Measurements from ENCODE around the gene DDX41.
A peak's percentile ranks its signal among the peaks of the same experiment; 100 is the strongest.
"Not testable (repeated sequence)": the region's sequence is repeated elsewhere in the genome, so short reads cannot be mapped to it uniquely, and the experiment has no call there.

Gene DDX41

DNA sequence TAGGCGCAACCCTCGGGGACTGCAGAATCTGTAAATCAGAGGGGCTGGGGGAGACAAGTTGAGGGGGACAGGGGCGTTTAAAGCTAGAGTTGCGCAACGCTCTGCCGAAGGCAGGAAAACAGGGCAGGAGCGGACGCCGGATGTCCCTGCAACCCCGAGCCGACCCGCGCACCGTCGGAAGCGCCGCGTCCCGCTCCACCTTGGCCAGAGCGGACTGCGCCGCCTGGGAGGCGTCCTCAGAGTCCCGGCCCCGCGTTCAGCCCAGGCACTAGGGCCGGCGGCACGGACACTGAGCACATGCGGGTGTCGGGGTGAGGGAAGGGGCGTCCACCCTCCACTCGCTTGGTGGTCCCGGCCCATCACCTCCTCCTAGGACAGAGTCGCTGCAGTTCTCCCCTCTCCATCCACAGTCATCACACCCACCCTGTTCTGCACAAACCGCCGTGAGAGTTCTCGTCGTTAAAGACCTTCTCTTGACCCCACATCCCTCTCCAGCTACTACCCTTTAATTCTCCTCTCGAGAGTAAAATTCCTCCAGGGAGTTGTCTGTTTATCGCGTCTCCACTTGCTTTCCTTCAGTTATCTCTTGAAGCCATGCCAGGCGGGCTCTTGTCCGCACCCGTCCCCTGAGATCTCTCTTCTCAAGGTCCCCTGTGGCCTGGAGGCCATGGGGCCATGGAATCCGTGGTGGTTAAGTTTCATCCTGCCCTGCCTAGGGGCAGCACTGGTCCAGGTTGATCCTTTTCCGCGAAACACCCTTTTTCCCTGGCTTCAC is 18.6 kb downstream of the DDX41 start:
- peak; percentile 43 for DNase-seq (ENCODE audit: low read depth)

DNA sequence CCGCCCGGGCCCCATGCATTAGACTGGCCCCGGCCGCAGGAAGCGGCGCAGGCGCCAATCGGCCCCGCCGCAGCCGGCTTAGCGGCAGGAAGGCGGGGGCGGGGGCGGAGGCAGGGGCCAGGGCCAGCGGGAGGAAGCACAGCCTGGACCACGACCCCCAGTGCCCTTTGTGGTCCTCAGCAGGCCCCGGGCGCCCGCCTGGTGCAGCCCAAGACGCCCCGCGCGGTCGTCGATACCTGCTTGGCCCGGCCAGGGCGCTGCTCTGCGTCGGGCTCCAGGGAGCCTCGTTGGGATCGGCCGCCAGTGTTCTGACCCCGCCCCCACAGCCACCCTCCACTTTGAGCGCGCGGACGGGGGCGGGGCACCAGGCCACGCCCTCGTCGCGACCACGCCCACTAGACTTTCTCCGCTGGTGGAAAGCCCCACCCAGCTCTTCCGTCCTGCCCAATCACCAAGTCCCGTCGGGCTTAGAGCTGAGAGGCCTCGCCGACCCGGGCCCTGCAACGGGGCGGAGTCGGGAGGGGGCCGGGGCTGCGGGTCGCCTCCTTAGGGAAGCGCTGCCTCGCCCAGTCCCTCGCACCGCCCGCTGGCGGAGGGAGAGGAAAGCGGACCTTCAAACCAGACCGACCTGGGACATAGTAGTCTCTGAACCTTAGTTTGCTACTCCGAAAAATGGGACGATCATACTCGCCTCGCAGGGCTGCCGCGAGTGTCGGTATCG is 19.3 kb downstream of the DDX41 start, which contains the start of gene PDLIM7:
Gene PDLIM7, minus strand, starts transcription at position 313 of the 721 bp plus-strand sequence. CDS start 1,092 bp downstream, outside the sequence.
- peak; percentile 98 for DNase-seq (ENCODE audit: low read depth)

DNA sequence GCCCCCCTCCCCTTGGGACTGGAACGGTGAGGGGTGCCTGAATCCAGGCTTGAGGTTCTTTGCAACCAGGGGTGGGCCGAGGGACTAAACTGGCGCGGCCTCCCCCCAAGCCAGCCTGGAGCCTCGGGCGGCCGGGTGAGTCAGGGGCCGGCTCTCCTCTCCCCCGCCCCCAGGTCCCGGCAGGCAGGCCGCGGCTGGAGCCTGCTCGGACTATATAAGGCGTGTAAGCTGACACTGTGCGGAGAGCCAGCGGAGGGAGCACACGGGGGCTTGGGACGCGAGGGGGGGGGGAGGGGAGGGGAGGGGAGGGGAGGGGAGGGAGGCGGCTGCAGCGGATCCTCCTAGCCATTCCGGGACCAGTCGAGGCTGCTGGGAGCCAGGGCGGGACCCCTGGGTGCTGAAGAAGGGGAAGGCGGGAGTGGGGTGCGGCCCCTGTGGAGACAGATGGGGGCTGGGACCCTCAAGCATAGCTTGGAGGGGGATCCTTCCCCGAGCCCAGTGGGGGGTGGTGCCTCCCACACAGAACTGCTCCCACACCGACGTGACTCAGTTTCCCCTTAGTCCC is 20.0 kb downstream of the DDX41 start:
- DNase-seq (ENCODE audit: low read depth) = peak; percentile 96

DNA sequence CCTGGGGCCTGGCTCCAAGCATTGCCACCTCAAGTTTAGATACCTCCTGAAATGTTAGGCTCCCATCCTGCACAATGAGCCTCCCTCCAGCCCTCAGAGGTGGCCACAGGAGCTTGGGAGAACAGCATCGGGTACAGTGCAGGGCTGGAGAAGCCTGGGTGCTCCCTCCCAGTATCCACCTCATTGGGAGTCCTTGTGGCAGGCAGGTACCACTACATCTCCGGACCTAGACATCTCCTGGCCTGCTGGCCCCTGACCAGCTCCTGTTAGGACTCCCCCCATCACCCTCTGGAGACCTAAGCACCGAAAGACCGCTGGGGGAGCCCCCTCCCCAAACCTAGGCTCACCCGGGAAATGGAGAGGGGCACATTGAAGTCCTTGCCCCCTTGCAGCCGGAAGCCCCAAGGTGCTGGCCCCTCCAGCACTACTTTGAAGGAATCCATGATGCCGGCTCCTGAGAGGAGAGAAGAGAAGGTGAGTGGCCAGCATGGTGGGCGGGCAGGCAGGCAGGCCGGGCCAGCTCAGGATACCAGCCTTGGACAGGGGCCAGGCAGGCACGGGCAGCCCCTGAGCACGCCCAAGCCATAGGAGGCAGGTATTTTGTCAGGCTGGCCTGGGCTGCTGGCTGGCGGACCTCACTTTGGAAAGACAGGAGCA is 20.6 kb downstream of the DDX41 start:
- DNase-seq (ENCODE audit: low read depth) = peak; percentile 82

DNA sequence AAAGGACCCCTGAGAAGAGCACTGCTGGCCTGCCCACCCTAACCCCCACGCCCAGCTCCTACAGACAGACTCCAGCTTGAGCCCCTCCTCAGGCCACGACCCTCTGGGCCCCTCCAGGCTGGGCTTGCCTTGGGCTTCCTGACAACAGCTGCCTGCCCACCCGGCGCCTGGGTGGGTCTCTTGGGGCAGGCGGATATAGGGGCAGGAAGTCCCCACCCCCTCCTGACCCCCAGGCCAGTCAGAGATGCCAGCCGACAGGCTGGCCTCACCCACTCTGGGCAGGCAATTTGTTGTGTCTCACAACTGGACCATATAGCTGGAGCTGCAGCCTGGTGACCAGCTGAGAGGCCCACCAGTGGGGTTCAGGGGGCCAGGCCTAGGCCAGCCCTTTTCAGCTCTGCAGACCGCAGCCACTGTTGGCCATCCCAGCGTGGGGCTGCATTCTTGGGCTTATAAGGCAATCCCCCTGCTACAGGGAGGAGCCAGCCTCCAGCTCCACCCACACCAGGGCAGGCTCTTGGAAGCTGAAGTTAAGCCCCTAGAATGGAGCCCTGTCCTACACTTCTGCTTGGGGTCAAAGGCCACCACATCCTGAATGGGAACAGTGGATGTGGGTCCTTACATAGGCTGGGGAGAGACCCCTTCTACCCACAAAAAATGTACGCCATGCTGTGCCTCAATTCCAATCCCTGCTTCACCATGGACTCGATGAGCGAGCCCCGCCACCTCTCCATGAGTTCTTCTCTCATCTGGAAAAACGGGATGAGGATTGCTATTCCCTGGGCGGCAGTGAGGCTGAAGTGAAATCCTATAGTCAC is 21.3 kb downstream of the DDX41 start:
- DNase-seq (ENCODE audit: low read depth) = peak; percentile 94

- peak; percentile 94 for DNase-seq (ENCODE audit: low read depth)
Observed at GRCh38 chr5:177494346-177495195, 22.2 kb downstream of the DDX41 start.

DNA sequence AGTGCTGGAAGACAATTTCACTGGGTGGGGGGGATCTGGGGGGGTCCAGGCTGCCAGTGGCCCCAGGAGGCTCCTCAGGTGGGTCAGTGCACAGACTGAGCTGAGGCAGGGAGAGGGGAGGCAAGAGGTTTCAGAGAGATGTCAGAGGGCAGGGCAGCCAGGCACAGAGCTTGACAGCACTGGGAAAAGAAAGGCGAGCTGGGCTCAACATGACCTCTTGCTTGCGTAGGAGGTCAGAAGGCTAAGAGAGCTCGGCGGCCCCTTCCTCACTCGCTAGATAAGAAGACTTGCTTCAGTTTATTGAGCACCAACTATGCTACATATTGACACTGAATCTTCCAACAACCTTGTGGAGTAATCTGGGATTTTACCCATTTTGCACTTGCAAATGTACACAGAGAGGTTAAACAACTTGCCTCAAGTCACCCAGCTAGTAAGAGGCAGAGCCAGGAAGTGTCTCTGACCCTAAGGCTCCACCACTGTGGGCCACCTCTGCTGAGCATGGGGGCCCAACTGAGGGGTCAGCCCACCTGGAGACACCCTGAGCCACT is 22.9 kb downstream of the DDX41 start:
- DNase-seq (ENCODE audit: low read depth) = no peak

DNA sequence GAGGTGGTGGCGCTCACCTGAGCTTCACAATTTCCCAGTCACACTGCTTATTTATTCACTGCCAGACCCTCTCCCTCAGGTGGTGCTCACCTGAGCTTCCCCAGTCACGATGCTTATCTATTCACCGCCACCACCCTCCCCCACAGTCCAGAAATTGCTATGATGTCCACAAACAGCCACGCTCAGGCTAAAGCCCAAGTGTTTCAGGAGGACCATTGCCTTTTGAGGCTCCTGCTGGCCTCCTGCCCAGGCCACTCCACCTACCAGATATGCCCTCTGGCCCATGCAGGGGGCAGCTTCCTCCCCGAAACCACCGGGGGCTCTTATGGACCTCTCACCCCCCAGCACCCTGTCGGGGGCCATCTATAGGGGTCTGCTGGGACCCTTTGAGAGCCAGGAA is 23.9 kb downstream of the DDX41 start:
- DNase-seq (ENCODE audit: low read depth) = no peak

DNA sequence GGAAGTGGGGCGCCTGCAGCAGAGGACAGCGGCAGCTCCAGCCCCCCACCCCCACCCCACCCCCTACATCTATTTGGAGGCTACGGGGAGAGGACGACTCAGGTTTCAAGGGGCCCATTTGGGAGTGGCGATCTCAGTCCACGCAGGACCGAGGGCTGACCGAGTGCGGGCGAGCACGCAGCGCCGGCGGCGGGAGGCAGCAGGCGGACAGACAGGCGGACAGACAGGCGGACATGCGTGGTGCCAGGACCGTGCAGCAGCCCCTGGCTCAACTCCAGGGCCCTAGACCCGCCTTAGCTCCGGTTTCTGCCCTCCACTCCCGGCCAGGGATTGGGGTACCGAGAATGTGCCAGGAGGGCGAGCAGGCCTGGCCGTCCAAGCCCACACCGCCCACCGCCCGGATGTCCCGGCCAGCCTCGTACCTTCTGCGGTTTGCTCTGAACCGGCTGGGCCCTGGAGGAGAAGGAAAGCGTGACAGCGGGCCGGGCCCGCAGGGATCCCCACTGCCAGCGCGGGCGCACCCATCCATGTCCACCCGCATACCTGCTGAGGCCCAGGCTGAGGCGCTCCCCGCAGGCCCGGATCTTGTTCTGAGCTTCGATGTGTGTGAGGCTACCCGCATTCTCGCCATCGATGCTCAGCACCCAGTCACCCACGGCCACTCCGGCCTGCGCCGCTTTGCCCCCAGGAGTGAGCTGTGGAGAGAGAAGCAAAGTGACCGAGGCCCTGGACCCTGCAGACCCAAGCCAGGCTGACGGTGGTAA is 24.6 kb downstream of the DDX41 start:
- DNase-seq (ENCODE audit: low read depth) = no peak

GRCh38 chr5:177491429-177491945 is 25.3 kb downstream of the DDX41 start:
- no peak for DNase-seq (ENCODE audit: low read depth)

DNA sequence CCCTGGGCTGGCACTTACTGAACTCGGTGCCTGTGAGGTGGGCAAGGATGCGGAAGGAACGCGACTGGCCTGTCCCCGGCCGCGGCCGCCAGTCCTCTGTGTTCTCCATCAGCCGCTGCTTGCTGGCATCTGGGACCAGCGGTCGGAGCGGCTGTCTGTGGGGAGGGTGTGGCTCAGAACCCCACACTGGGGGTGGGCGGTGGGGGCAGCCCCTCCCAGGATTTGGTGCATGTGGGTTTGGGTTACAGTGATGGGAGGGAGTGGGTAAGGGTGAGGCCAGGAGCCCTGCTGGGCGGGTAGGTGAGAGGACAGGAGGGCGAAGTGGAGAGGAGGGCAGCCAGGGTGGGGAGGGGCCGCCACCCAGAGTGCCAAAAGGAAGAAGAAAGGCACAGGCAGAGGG is 25.8 kb downstream of the DDX41 start:
- no peak for DNase-seq (ENCODE audit: low read depth)

DNA sequence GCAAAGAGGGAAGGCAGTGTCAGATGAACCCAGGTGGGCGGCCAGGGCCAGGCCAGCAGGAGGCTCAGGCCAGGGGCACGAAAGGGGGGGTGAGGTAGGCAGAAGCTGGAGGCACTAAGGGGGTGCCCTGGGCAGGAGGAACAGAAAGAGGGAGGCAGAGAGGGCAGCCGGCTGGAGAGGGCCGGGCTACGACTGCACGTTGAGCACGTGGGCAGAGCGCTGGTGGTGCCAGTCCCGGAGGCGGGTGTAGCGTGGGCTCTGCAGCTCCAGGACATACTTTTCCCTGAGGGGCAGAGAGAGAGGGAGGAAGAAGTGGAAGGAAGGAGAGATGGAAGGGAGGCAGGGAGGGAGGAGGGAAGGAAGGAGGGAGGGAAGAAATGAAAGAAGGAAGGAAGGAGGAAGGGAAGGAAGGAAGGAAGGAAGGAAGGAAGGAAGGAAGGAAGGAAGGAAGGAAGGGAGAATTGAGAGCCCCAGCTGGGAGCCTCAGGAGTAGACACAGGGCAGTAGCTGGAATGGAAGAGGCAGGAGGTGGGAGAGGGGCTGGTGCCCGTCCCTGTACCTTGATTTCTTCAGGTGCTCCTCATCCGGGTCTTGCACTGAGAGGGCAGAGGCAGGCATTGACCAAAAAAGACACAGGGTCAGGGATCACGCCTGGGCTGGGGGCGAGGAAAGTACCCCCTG is 26.3 kb downstream of the DDX41 start:
- no peak for DNase-seq (ENCODE audit: low read depth)

DNA sequence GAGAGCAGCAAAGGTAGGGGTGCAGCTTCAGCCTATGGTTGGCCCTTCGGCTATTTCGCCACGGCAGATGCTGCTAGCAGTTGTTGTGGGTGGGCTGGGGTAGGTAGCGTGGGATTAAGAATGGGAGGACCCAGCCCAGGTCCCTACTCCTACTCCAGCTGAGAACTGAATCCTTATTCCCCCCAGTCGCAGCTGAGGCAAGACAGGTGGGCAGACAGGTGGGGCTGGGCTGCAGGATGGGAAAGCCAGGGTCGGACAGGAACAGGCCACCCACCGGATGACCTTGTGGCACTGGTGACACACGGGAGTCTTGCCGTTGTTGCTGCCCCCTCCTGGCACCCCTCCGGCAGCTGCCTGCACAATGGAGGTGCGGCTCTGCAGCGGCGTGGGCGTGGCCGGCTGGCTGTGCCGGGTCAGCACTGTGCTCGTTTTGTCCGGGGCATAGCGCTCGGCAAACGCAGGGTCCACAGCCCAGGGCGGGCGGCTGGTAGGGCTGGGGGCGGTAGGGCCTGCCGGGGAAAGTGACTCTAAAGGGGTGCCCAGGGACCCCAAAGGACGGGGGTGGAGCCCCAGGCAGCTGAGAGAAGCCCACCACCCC is 27.5 kb downstream of the DDX41 start:
- DNase-seq (ENCODE audit: low read depth) = no peak

DNA sequence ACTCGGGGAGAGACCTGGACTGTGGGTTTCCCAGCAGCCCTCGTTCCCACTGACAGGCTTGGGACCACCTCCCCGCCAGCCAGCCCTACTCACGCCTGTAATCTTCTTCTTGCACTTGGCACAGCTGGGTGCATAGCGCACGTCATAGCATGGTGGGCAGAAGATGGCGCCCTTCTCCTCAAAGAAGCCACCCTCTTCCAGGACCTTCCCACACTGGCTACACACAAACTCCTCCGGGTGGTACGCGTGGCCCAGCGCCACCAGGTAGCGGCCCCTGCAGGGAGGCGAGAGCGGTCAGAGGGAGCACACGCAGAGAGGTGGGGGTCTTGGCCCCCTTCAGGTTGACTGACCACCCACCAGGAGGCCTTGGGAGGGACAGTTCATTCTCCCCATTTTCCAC is 28.8 kb downstream of the DDX41 start:
- no peak for DNase-seq (ENCODE audit: low read depth)

- no peak for DNase-seq (ENCODE audit: low read depth)
Observed at GRCh38 chr5:177487144-177487543, 29.6 kb downstream of the DDX41 start.

- DNase-seq (ENCODE audit: low read depth) = no peak
Observed at GRCh38 chr5:177486256-177486655, 30.5 kb downstream of the DDX41 start.

GRCh38 chr5:177485753-177486152 is 31.0 kb downstream of the DDX41 start:
- not testable (repeated sequence) for DNase-seq (ENCODE audit: low read depth)

DNA sequence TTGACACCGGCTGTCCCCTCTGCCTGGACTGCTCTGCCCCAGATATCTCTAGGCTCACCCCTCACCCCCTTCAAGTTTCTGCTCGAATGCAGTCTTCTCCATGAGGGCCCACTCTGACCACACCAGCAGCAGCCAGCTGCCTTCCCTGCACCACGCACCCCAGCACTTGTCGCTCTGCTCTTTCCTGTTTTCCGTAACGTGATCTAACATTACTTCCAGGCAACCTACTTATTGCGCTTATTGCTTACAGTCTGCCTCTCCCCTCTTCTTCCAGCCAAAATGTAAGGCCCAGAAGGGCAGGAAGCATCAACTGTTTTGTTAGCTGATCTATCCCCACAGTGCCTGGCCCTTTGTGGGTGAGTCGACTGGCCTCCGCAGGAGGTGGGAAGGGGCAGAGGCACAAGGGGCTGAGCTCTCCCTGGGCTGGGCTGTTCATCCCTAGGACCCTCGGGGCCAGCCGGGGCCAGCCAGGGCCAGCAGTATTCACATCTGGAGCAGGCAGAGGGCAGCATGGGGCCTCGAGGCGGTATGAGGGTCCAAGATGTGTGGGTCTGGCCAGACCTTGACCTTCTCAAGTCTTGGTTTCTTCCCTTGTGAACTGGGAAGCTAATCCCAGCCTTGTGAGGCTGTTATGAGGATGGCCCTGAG is 31.7 kb downstream of the DDX41 start:
- DNase-seq (ENCODE audit: low read depth) = no peak

Data from iris pigment epithelial cell (primary cell).